ENCODE results near the gene ACE. TPM values are rescaled to one million over a fixed set of nuclear protein-coding genes. Genes with fewer than 3 reads are reported as not detected.
A peak's percentile ranks its signal among the peaks of the same experiment; 100 is the strongest.

Gene ACE
- total RNA-seq, 1 experiment from 2014 or later: 4.5 TPM

GRCh38 chr17:63442549-63443035, 34.3 kb upstream of the ACE start:
- ATAC-seq: no peak
- DNase-seq (ENCODE audit: low read depth, low spot score): no peak
- TF ChIP-seq SIN3A (IDR thresholded peaks at IDR 0.05; ENCODE audit: borderline replicate concordance, insufficient read depth, low read depth, low read length): no peak
- TF ChIP-seq, protein P1, sequence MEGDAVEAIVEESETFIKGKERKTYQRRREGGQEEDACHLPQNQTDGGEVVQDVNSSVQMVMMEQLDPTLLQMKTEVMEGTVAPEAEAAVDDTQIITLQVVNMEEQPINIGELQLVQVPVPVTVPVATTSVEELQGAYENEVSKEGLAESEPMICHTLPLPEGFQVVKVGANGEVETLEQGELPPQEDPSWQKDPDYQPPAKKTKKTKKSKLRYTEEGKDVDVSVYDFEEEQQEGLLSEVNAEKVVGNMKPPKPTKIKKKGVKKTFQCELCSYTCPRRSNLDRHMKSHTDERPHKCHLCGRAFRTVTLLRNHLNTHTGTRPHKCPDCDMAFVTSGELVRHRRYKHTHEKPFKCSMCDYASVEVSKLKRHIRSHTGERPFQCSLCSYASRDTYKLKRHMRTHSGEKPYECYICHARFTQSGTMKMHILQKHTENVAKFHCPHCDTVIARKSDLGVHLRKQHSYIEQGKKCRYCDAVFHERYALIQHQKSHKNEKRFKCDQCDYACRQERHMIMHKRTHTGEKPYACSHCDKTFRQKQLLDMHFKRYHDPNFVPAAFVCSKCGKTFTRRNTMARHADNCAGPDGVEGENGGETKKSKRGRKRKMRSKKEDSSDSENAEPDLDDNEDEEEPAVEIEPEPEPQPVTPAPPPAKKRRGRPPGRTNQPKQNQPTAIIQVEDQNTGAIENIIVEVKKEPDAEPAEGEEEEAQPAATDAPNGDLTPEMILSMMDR (IDR thresholded peaks at IDR 0.05): peak; percentile 31
- in situ Hi-C loops (cut with HindIII; ENCODE audit: low pct_unique_long_range_greater_than_20kb, low sequenced_read_pairs): no loop called here
- BruUV-seq (replicated peaks): no TSS peak
- H3K36me3 ChIP-seq (ENCODE audit: control insufficient read depth, insufficient read depth, low read length): no peaks in the 10 kb centered on the region
- no peaks in the 10 kb centered on the region for H3K9me3 ChIP-seq (ENCODE audit: control insufficient read depth, insufficient read depth, low read depth, low read length)
- no peaks in the 10 kb centered on the region for H3K27me3 ChIP-seq (ENCODE audit: control insufficient read depth, insufficient read depth, low read length)
- no peak overlapping the region for H3K4me3 ChIP-seq (ENCODE audit: low read depth in 2 of 2, low read length in 2 of 2)
- ChIA-PET CTCF (interaction anchor here (0.6 kb wide), 1 partner anchor 36 kb away, joined by 3 read pairs; no protein-coding TSS in a partner anchor), POLR2A (interaction anchor here (0.6 kb wide), 1 partner anchor 84 kb away, joined by 3 read pairs; no protein-coding TSS in a partner anchor)
- no peak overlapping the region for H3K27ac ChIP-seq (ENCODE audit: low read length)
- H3K4me1 ChIP-seq (ENCODE audit: control insufficient read depth, insufficient read depth, low read length): peaks cover 38% of the 10 kb centered on the region
- intact Hi-C loops (cut with micrococcal nuclease; ENCODE audit: unreplicated experiment): no loop called here

GRCh38 chr17:63443053-63443452, 33.8 kb upstream of the ACE start:
- in situ Hi-C loops (cut with HindIII; ENCODE audit: low pct_unique_long_range_greater_than_20kb, low sequenced_read_pairs): no loop called here
- H3K4me1 ChIP-seq (ENCODE audit: control insufficient read depth, insufficient read depth, low read length): peaks cover 37% of the 10 kb centered on the region
- no TSS peak for BruUV-seq (replicated peaks)
- no peak for ATAC-seq
- H3K36me3 ChIP-seq (ENCODE audit: control insufficient read depth, insufficient read depth, low read length): no peaks in the 10 kb centered on the region
- DNase-seq (ENCODE audit: low read depth, low spot score): no peak
- intact Hi-C loops (cut with micrococcal nuclease; ENCODE audit: unreplicated experiment): no loop called here
- CTCF ChIA-PET: interaction anchor here (0.6 kb wide), 1 partner anchor 35 kb away, joined by 3 read pairs; no protein-coding TSS in a partner anchor
- no peak overlapping the region for H3K27ac ChIP-seq (ENCODE audit: low read length)
- H3K4me3 ChIP-seq (ENCODE audit: low read depth in 2 of 2, low read length in 2 of 2): no peak overlapping the region
- TF ChIP-seq, protein P1 (IDR thresholded peaks at IDR 0.05): no peak
- POLR2A ChIA-PET: interaction anchor here (0.6 kb wide), 1 partner anchor 83 kb away, joined by 3 read pairs; no protein-coding TSS in a partner anchor
- no peaks in the 10 kb centered on the region for H3K9me3 ChIP-seq (ENCODE audit: control insufficient read depth, insufficient read depth, low read depth, low read length)
- H3K27me3 ChIP-seq (ENCODE audit: control insufficient read depth, insufficient read depth, low read length): no peaks in the 10 kb centered on the region

- H3K4me1 ChIP-seq (ENCODE audit: control insufficient read depth, insufficient read depth, low read length): peaks cover 34% of the 10 kb centered on the region
- in situ Hi-C loops (cut with HindIII; ENCODE audit: low pct_unique_long_range_greater_than_20kb, low sequenced_read_pairs): no loop called here
- DNase-seq (ENCODE audit: low read depth, low spot score) (no peak), ATAC-seq (no peak)
- BruUV-seq (replicated peaks): no TSS peak
- CTCF ChIA-PET: interaction anchor here (0.5 to 1.4 kb wide), 3 partner anchors 8 to 104 kb away, joined by 3 to 5 read pairs (median 3); no protein-coding TSS in a partner anchor
- TF ChIP-seq POLR2AphosphoS5 (IDR thresholded peaks at IDR 0.05; ENCODE audit: low read depth, low read length) (no peak), TCF7L2 (IDR thresholded peaks at IDR 0.05; ENCODE audit: low read depth, low read length) (no peak), SIN3A (IDR thresholded peaks at IDR 0.05; ENCODE audit: borderline replicate concordance, insufficient read depth, low read depth, low read length) (no peak)
- TF ChIP-seq, protein P1 (IDR thresholded peaks at IDR 0.05): no peak
- TF ChIP-seq, protein P2, sequence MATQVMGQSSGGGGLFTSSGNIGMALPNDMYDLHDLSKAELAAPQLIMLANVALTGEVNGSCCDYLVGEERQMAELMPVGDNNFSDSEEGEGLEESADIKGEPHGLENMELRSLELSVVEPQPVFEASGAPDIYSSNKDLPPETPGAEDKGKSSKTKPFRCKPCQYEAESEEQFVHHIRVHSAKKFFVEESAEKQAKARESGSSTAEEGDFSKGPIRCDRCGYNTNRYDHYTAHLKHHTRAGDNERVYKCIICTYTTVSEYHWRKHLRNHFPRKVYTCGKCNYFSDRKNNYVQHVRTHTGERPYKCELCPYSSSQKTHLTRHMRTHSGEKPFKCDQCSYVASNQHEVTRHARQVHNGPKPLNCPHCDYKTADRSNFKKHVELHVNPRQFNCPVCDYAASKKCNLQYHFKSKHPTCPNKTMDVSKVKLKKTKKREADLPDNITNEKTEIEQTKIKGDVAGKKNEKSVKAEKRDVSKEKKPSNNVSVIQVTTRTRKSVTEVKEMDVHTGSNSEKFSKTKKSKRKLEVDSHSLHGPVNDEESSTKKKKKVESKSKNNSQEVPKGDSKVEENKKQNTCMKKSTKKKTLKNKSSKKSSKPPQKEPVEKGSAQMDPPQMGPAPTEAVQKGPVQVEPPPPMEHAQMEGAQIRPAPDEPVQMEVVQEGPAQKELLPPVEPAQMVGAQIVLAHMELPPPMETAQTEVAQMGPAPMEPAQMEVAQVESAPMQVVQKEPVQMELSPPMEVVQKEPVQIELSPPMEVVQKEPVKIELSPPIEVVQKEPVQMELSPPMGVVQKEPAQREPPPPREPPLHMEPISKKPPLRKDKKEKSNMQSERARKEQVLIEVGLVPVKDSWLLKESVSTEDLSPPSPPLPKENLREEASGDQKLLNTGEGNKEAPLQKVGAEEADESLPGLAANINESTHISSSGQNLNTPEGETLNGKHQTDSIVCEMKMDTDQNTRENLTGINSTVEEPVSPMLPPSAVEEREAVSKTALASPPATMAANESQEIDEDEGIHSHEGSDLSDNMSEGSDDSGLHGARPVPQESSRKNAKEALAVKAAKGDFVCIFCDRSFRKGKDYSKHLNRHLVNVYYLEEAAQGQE (IDR thresholded peaks at IDR 0.05; ENCODE audit: insufficient read depth in 1 of 2, low read depth in 2 of 2, low read length in 1 of 2): no peak
- intact Hi-C loops (cut with micrococcal nuclease; ENCODE audit: unreplicated experiment): no loop called here
- no peak overlapping the region for H3K4me3 ChIP-seq (ENCODE audit: low read depth in 2 of 2, low read length in 2 of 2)
- H3K36me3 ChIP-seq (ENCODE audit: control insufficient read depth, insufficient read depth, low read length): no peaks in the 10 kb centered on the region
- no peak overlapping the region for H3K27ac ChIP-seq (ENCODE audit: low read length)
- no peaks in the 10 kb centered on the region for H3K9me3 ChIP-seq (ENCODE audit: control insufficient read depth, insufficient read depth, low read depth, low read length)
- POLR2A ChIA-PET: interaction anchor here (1.4 kb wide), 1 partner anchor 8 kb away, joined by 3 read pairs; no protein-coding TSS in a partner anchor
- H3K27me3 ChIP-seq (ENCODE audit: control insufficient read depth, insufficient read depth, low read length): no peaks in the 10 kb centered on the region
Measured at GRCh38 chr17:63444457-63444856, 32.4 kb upstream of the ACE start.
